Esophagus mucosa (tissue), 1 donor: ENCODE measurements around the gene CCDC50. TPM values are rescaled to one million over a fixed set of nuclear protein-coding genes. Genes with fewer than 3 reads are reported as not detected.

Experiments
- ATAC-seq: fragments of 200-7000 bp; cut with Tn5 transposase; one replicate; pipeline ENCODE4 v1.9.1; 2020
- total RNA-seq: library from RNA; stranded (reverse); gene quantifications from one replicate; pipeline ENCODE4 v1.2.4, GENCODE V29; 2023
- donor health status: DM: yes; HTN: yes; CAD: no.

The CCDC50 gene
- total RNA-seq, 1 donor from 2014 or later = 18.7 TPM

DNA sequence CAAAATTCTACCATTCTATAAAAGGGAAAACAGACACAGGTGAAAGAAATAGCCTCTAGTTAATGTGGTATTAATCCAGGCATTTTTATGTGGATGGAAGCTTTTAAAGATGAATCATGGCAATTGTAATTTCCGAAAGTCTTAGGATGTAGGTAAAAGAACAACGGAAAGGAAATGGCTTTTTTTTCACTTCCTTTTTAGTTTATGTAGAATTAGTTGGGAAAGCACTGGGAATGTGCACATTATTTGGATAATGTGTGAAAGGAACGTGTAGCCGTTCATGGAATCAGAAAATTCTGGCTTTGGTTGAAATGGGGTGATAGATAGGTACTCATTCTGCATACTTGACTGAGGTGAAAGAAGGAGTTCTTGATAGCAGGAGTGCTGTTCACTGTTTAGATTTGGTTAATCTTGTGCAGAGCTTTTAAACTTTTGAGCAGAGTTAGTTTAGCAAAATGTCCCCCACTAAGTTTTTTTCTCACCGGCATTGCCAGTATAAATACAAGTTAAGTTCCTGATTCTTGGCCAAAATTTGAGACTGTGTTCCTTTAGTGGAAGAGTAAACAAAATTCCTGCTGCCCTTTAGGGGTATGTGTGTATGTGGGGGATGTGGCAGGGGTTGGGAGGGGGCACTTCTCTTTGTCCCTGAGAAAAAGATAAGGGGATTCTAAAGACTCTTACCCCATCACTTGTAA lies 21.3 kb downstream of the CCDC50 start:
- ATAC-seq = no peak

DNA sequence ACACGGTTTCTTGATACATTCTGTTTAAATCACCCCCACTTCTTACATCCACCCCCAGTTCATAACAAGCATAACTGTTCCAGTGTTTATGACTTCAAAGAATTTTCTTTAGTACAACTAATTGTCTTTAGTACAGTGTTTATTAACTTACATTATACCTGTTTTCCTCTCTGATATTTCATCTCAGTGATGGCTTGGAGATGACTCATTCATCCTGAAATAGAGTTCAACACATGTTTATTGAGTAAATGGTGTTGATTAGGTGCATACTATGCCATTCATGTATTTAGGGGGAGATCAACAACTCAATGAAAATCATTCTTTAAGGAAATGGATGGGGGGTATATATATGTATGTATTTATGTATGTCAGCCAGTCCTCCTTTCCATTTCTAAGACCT lies 22.8 kb downstream of the CCDC50 start:
- no peak for ATAC-seq

DNA sequence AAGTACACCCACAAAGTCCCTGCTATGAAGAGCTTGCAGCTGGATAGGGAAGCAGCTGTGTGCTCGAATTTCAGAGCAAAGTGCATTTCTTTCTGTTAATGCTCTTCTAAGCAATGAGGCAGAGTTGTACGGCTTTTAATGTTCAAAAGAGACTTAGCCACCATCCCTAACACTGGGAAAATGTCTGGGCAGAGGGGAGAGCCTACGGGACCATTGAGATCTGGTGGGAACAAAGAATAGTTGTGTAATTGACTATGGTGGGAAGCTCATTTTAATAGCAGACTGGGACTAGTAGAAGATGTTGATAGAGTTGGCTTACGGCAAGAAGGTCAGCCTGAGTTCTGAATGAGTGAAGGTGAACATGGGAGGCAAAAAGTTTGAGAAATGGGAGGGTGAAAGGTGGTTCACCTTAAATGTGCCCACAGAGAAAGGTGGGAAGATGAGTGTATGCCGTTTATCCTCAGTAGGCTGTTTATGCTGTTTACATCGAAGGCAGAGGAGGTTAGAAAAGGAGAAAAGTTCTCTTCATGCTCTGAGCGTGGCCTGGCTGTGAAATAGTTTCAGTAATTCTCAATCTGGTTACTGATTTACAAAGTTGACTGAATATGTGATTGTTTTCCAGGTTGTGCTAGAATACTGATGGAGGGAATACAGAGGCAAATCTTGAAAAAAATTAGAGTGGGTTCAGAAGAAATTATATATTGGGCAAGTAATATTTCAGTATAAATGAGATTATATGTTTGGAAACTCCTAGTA lies 24.0 kb downstream of the CCDC50 start:
- ATAC-seq = no peak

- no peak for ATAC-seq
These were observed 26.2 kb downstream of the CCDC50 start for GRCh38 chr3:191355406-191355805.

- ATAC-seq = peak; percentile 88
These were observed 27.6 kb downstream of the CCDC50 start for GRCh38 chr3:191356631-191357439.

DNA sequence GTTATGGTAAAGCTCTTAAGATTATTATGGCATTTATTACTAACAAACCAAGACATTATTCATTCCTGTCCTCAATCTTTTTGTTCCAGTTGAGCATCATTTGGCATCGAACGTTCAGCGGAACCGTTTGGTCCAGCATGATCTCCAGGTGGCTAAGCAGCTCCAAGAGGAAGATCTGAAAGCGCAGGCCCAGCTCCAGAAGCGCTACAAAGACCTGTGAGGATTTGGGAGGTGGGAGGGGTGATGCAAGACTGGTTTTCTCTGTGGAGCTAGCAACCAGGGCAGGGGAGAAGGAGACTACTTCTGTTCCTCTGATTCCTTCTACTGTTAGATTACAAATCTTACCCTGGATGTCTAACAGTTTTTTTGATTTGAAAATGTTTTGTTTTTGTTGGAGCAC lies 28.7 kb downstream of the CCDC50 start:
- ATAC-seq = no peak

- ATAC-seq = no peak
These were observed 29.7 kb downstream of the CCDC50 start for GRCh38 chr3:191358929-191359328.

DNA sequence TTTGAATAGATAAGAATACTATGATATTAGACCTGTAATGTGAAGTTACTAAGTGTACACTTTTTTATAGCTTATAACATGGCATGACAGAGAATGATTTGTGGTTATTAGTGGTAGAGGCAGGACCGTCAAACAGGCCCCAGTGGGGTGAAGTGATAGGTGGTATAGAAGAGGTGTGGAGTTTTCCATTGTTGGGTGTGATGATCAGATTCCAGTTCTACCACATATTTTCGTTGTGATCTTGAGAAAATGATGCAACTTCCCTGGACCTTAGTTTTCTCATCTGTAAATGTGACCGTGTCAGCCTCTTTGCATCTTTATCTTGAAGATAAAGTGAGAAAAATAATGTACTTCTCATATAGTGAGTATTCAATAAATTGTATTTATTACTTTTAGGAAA lies 31.4 kb downstream of the CCDC50 start:
- peak; percentile 74 for ATAC-seq

- ATAC-seq = no peak
These were observed 32.3 kb downstream of the CCDC50 start for GRCh38 chr3:191361456-191361855.

DNA sequence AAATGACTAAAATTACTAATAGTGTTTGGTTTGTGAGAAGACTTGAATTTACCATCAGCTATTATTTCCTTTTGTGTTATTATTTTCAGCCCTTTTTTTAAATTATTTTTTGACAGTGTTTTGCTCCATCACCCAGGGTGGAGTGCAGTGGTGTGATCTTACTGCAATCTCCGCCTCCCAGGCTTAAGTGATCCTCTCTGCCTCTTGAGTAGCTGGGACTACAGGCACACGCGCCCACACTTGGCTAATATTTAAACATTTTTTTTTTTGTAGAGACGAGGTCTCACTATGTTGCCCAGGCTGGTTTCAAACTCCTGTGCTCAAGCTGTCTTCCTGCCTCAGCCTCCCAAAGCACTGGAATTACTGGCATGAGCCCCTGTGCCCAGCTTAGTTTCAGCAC lies 32.8 kb downstream of the CCDC50 start:
- ATAC-seq = no peak

DNA sequence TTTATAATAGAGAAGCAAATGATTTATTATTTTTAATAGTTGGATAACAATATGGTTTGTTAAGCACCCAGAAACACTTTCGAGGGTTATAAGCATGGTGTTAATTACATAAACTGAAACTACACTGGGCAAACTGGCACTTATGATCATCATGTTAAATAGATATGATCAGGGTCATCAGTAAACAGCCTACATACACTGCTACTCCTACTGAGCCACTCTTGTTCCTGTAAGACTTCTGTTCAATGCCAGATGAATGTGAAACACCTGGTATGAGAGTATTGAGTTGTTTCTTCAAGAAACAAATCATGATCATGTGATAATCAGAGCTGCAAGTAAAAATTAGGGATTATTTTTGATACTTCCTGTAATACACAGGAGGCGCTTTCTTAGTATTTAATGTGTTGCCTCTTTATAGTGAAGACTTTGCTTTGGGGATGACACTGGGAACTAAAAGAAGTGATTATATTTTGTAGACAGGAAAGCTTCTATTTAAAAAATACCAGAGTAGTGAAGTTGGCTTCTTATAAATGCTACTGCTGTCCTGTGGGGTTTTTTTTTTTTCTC lies 33.4 kb downstream of the CCDC50 start:
- ATAC-seq = no peak

DNA sequence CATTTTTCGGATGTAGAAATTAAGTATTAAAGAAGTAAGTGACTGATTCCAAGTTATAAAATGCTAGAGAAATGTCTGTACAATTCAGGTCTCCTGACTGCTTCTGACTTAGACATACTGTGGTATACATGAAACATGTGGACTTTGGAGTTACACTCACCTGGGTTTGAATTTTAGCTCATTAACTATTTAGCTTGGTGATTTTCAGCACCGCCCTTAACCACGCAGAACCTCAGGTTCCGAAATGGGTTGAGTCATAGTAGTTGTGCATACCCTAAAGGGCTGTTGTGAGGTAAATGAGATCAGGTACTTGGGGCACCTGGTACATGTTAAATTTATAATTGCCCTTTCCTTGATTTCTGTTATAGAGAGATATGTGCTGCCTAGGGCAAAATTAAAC lies 34.0 kb downstream of the CCDC50 start:
- ATAC-seq = no peak

DNA sequence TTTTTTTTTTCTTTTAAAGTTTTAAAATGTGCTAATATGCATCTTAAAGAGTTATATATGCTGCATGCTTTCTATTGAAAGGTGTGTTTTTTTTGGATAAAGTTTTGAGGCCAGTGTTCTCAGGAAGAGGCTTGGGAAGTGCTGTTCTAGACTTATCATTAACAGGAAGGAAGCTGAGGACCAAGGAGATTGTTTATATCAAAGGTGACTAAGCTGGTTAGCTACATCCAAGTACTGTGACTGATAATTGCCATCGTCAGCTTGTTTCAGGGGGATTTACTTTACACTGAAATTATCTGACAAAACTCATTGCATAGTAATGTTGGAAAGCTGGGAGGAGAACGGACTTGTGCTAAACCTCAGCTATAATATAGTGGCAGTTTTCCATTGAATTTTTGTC lies 37.5 kb downstream of the CCDC50 start:
- no peak for ATAC-seq

- no peak for ATAC-seq
These were observed 39.8 kb downstream of the CCDC50 start for GRCh38 chr3:191368755-191369615.

- no peak for ATAC-seq
These were observed 40.4 kb downstream of the CCDC50 start for GRCh38 chr3:191369616-191370010.

- no peak for ATAC-seq
These were observed 42.9 kb downstream of the CCDC50 start for GRCh38 chr3:191372122-191372521.

- ATAC-seq = no peak
These were observed 44.1 kb downstream of the CCDC50 start for GRCh38 chr3:191373327-191373726.

GRCh38 chr3:191376516-191377141 lies 47.4 kb downstream of the CCDC50 start:
- ATAC-seq = no peak

DNA sequence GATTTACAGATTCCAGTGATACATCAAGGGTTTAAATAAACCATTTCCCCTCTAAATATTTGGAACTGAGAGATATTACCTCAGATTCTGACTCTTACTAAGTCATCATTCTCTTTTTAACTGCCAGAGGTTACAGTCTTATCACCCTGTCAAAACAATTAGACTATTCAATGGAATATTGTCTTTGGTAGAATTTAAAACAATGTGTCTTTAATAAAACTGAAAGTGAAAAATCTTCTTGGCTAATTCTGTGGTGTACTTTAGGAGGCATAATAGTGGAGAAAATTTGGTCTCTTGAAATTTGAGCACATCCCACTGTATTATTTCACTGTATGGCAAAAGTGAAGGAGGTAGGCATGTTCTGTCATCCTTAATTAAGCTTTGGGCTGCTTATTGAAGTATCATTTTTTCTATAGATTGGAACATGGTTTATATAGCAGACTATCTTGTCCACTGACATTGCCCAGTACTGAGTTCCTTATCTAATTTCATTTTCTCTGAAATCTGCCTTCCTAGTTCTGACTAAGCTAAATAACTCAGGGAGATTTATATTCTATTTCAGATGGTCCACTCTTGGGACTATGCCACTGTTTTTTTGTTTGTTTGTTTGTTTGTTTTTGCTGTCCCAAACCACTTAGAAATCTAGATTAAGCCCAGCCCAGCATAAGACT lies 49.1 kb downstream of the CCDC50 start:
- no peak for ATAC-seq

DNA sequence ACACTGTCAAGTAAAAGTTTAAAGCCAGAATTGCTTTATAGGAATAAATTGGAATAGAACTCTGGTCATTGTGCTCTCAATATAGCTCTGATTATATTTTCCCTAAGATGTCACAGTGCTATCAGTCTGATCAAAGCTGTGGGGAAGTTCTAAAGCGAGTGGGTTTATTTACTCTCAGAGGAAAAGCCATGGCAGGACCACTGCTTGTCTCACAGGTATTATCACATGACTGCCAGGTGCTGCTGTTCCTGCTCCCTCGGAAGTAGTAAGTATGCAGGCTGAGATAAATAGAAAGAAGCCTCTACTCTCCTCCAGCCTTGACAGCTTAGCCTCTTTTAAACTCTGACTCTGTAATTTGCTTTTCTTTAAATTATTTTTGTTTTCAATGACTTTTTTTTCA lies 50.3 kb downstream of the CCDC50 start:
- ATAC-seq = no peak

DNA sequence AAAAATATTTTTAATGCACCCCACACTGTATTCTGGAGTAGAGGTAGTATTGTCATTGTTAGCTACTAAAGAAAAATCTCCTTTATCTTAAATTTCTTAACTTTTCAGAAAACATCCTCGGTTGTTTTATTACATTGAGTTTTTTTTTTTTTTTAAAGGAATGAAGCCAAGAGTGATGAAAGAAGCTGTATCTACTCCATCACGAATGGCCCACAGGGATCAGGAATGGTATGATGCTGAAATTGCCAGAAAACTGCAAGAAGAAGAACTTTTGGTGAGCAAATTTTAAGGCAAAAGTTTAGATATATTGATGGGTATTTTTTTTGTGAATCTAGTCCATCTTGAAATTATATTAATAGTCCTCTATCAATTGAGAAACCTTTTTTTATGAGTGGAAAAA lies 50.8 kb downstream of the CCDC50 start:
- ATAC-seq = no peak
